GM12878 (cell line): ENCODE results near the gene MRGPRF. TPM values are rescaled to one million over a fixed set of nuclear protein-coding genes. Genes with fewer than 3 reads are reported as not detected.
A peak's percentile ranks its signal among the peaks of the same experiment; 100 is the strongest.

Experiments
- ATAC-seq: fragments of 200-7000 bp; cut with Tn5 transposase; 3 replicates; pipeline ENCODE4 v1.9.1; 2020; ENCODE audit warnings: mild to moderate bottlenecking, moderate library complexity
- BruUV-seq: library from RNA; stranded (reverse); fragments of 400-500 nt; replicated peaks from 2 replicates; lab custom pipeline; 2021; lab: Mats Ljungman, UMichigan
- CTCF ChIA-PET: fragments of 300-600 bp; sonication (Branson Sonifier 250); formaldehyde crosslinking; extraction: SDS; loops from one replicate; lab custom pipeline; 2021; ENCODE audit warnings: inconsistent platforms; lab: Yijun Ruan, JAX
- POLR2A ChIA-PET: fragments of 350-600 bp; formaldehyde crosslinking; extraction: SDS; loops from one replicate; lab custom pipeline; 2021; ENCODE audit warnings: inconsistent platforms; lab: Charles Lee
- RAD21 ChIA-PET: fragments of 300-600 bp; sonication (Branson Sonifier 250); formaldehyde crosslinking; loops from one replicate; lab custom pipeline; 2023; ENCODE audit warnings: antibody characterized with exemption; ENCODE audit not compliant: unreplicated experiment; lab: Charles Lee
- SMC1A ChIA-PET: fragments of 300-600 bp; sonication (Branson Sonifier 250); formaldehyde crosslinking; loops from one replicate; lab custom pipeline; 2023; ENCODE audit not compliant: unreplicated experiment, uncharacterized antibody; lab: Charles Lee
- DNase-seq: peaks from one replicate; pipeline ENCODE4 v3.0.0-alpha.2; 2011; ENCODE audit warnings: low read depth, low spot score
- FAIRE-seq: peaks from 3 replicates; lab custom pipeline; 2011; peaks lifted over from hg19 to GRCh38; lab: Jason Lieb, UNC
- H2AFZ ChIP-seq: 2 replicates; pipeline ENCODE4 v1.6.0; 2011; ENCODE audit warnings: low read depth, low read length, control low read depth; ENCODE audit not compliant: control insufficient read depth
- H3K27ac ChIP-seq: 2 replicates; pipeline ENCODE4 v1.5.1; 2011; ENCODE audit warnings: control low read depth; ENCODE audit not compliant: control insufficient read depth, insufficient read depth
- H3K27me3 ChIP-seq, 2 experiments: replicated peaks in 1 of 2; 2 replicates each; pipeline versions ENCODE4 v1.6.0 to v1.6.1; 2011; ENCODE audit warnings: low read length in 1 of 2; ENCODE audit not compliant: control insufficient read depth in 2 of 2, insufficient read depth in 2 of 2
- H3K36me3 ChIP-seq, 2 experiments: 2 replicates each; pipeline ENCODE4 v1.5.1; 2011; ENCODE audit warnings: low read length in 1 of 2; ENCODE audit not compliant: control insufficient read depth in 2 of 2, insufficient read depth in 2 of 2
- H3K4me1 ChIP-seq: 2 replicates; pipeline ENCODE4 v1.6.1; 2011; ENCODE audit warnings: mild to moderate bottlenecking, low read length, moderate library complexity, mixed read lengths; ENCODE audit not compliant: control insufficient read depth, insufficient read depth
- H3K4me2 ChIP-seq: 2 replicates; pipeline ENCODE4 v1.6.0; 2011; ENCODE audit warnings: control low read depth; ENCODE audit not compliant: control insufficient read depth, insufficient read depth
- H3K4me3 ChIP-seq: fragments of 200-600 bp; sonication (generic); 2 replicates; pipeline ENCODE4 v1.5.1; 2016
- H3K79me2 ChIP-seq: 2 replicates; pipeline ENCODE4 v1.6.0; 2011; ENCODE audit warnings: low read length; ENCODE audit not compliant: control insufficient read depth, insufficient read depth
- H3K9ac ChIP-seq: 2 replicates; pipeline ENCODE4 v1.8.0; 2011; ENCODE audit warnings: low read length, control low read depth, mixed read lengths; ENCODE audit not compliant: control insufficient read depth, insufficient read depth
- H3K9me3 ChIP-seq: replicated peaks from 3 replicates; pipeline ENCODE4 v1.5.1; 2011; ENCODE audit warnings: mild to moderate bottlenecking, low read length; ENCODE audit not compliant: control insufficient read depth, insufficient read depth
- H4K20me1 ChIP-seq: 2 replicates; pipeline ENCODE4 v1.6.0; 2011; ENCODE audit not compliant: control insufficient read depth, insufficient read depth
- CREB1 ChIP-seq: IDR thresholded peaks from 2 replicates; pipeline ENCODE4 v1.6.1; 2012; ENCODE audit warnings: low read depth, mild to moderate bottlenecking, inconsistent platforms
- HCFC1 ChIP-seq: fragments of 150-350 bp; IDR thresholded peaks from 2 replicates; pipeline ENCODE4 v1.6.1; 2014; ENCODE audit warnings: low read length
- HDAC6 ChIP-seq: fragments of 200-600 bp; sonication (generic); IDR thresholded peaks from one replicate; pipeline ENCODE4 v1.8.0; 2017; ENCODE audit warnings: antibody characterized with exemption; ENCODE audit not compliant: unreplicated experiment
- IKZF1 ChIP-seq: fragments of 450-650 bp; conservative IDR thresholded peaks from 2 replicates; pipeline ENCODE4 v1.6.1; 2017; ENCODE audit warnings: antibody characterized with exemption, mild to moderate bottlenecking
- IRF3 ChIP-seq: fragments of 450-650 bp; IDR thresholded peaks from 2 replicates; pipeline ENCODE4 v1.6.1; 2014; ENCODE audit warnings: mild to moderate bottlenecking
- IRF4 ChIP-seq: IDR thresholded peaks from 2 replicates; pipeline ENCODE4 v1.6.1; 2011; ENCODE audit warnings: low read depth, low read length
- JUNB ChIP-seq: IDR thresholded peaks from 2 replicates; pipeline ENCODE4 v1.6.1; 2016; ENCODE audit warnings: antibody characterized with exemption, mild to moderate bottlenecking
- RFX5 ChIP-seq: IDR thresholded peaks from 2 replicates; pipeline ENCODE4 v1.6.1; 2011; ENCODE audit warnings: low read depth, low read length, improper control_type of control experiment
- RUNX3 ChIP-seq: IDR thresholded peaks from 2 replicates; pipeline ENCODE4 v1.6.1; 2012; ENCODE audit warnings: low read length, inconsistent platforms
- YBX1 ChIP-seq: fragments of 450-650 bp; IDR thresholded peaks from 2 replicates; pipeline ENCODE4 v1.6.1; 2016; ENCODE audit warnings: antibody characterized with exemption
- WGBS: methylation state at CpG from one replicate; pipeline ENCODE4 v1.1.6; 2016; ENCODE audit warnings: low lambda C conversion rate; ENCODE audit not compliant: insufficient replicate concordance, insufficient coverage; ENCODE audit errors: missing lambda C conversion rate; 5-methylcytosine and 5-hydroxymethylcytosine counted together
- in situ Hi-C: fragments of 300-500 bp; cut with MboI; formaldehyde crosslinking; loops from 9 replicates; pipeline ENCODE4 v1.14.3; 2018; ENCODE audit warnings: mixed read lengths
- intact Hi-C: fragments of 100-400 bp; cut with micrococcal nuclease; formaldehyde crosslinking; loops from one replicate; pipeline ENCODE4 v1.14.2; 2022; ENCODE audit not compliant: unreplicated experiment
- polyA plus RNA-seq, 11 experiments: library from polyadenylated mRNA; depleted of rRNA in 4 of 11; unstranded in 6 of 11; stranded (reverse) in 5 of 11; fragments of >200 nt; fragmentation: Nextera tagmentation in 4 of 11; fragmentation: Illumina TruSeq in 1 of 11; extraction: Ambion mirVana in 4 of 11; extraction: Trizol in 1 of 11; gene quantifications; 1 replicate in 1 of 11; 2 replicates in 10 of 11; pipeline versions ENCODE4 v1.2.1 to v1.2.3, GENCODE V29; 2011 to 2016; ENCODE audit warnings: inconsistent platforms in 2 of 11, missing spikeins in 2 of 11, low read depth in 1 of 11
- total RNA-seq, 4 experiments: library from RNA; depleted of rRNA in 3 of 4; stranded (reverse); fragments of >200 nt in 3 of 4; fragmentation: Illumina TruSeq in 1 of 4; extraction: Trizol in 1 of 4; gene quantifications; 2 replicates each; pipeline versions ENCODE4 v1.2.1 to v1.2.3, GENCODE V29; 2013 to 2021
- TF ChIP-seq, protein P1 (sequence below): fragments of 450-650 bp; IDR thresholded peaks from 2 replicates; pipeline ENCODE4 v1.6.1; 2018; ENCODE audit warnings: mild to moderate bottlenecking, low read depth, moderate library complexity; ENCODE audit not compliant: partially characterized antibody
- TF ChIP-seq, protein P2 (sequence below): IDR thresholded peaks from 2 replicates; pipeline ENCODE4 v1.6.1; 2011; ENCODE audit warnings: borderline replicate concordance, low read depth, mild to moderate bottlenecking, moderate library complexity, low read length; ENCODE audit not compliant: insufficient read depth, poor library complexity, severe bottlenecking

The MRGPRF gene
- total and polyA plus RNA-seq, 10 of the 15 experiments (the other 5 are each of a cell fraction or from before 2014, with no cell fraction given), result not detected

- no peak overlapping the region for H3K9ac ChIP-seq
- H3K27ac ChIP-seq, result no peak overlapping the region
- H3K4me3 ChIP-seq, result no peak overlapping the region
- RAD21 ChIA-PET, result no interaction called here
- ATAC-seq (no peak), FAIRE-seq (no peak), DNase-seq (no peak)
- in situ Hi-C loops (no loop called here), intact Hi-C loops (no loop called here)
- SMC1A ChIA-PET, result no interaction called here
- peaks cover 3 to 4% of the 10 kb centered on the region in 2 experiments; a peak in 3 of 4 replicates for H3K27me3 ChIP-seq
- H3K4me1 ChIP-seq, result no peaks in the 10 kb centered on the region; the same call in 1 of the 2 replicates
- 73% methylated on average over 27 of the region's 27 CpGs for WGBS
- H3K4me2 ChIP-seq, result no peak overlapping the region
- no peak overlapping the region for H2AFZ ChIP-seq
- CTCF ChIA-PET, result no interaction called here
- H3K9me3 ChIP-seq, result no peaks in the 10 kb centered on the region
- H3K36me3 ChIP-seq, result no peaks in the 10 kb centered on the region
- no peaks in the 10 kb centered on the region for H3K79me2 ChIP-seq
- POLR2A ChIA-PET, result no interaction called here
- TF ChIP-seq IKZF1, result no peak
- no peak for TF ChIP-seq HDAC6
- TF ChIP-seq IRF3, result no peak
- BruUV-seq, result no TSS peak
- no peaks in the 10 kb centered on the region for H4K20me1 ChIP-seq
Measured at GRCh38 chr11:69005183-69005630, 7.8 kb downstream of the MRGPRF start.

GRCh38 chr11:69004411-69005182, 8.4 kb downstream of the MRGPRF start:
- no peak overlapping the region for H3K9ac ChIP-seq
- ChIA-PET CTCF (no interaction called here), POLR2A (no interaction called here), RAD21 (no interaction called here), SMC1A (no interaction called here)
- in situ Hi-C loops, result no loop called here
- intact Hi-C loops, result no loop called here
- H3K27me3 ChIP-seq, result peaks cover 3 to 4% of the 10 kb centered on the region in 2 experiments; a peak in 3 of 4 replicates
- H3K4me2 ChIP-seq, result no peak overlapping the region
- no peaks in the 10 kb centered on the region; the same call in 1 of the 2 replicates for H3K4me1 ChIP-seq
- H3K9me3 ChIP-seq, result no peaks in the 10 kb centered on the region
- ATAC-seq (peak; percentile 59), FAIRE-seq (no peak), DNase-seq (no peak)
- no peaks in the 10 kb centered on the region for H4K20me1 ChIP-seq
- no peak overlapping the region for H3K4me3 ChIP-seq
- 30% methylated on average over 12 of the region's 13 CpGs for WGBS
- no peak overlapping the region for H2AFZ ChIP-seq
- no peak overlapping the region for H3K27ac ChIP-seq
- BruUV-seq, result no TSS peak
- H3K79me2 ChIP-seq, result no peaks in the 10 kb centered on the region
- H3K36me3 ChIP-seq, result no peaks in the 10 kb centered on the region
- TF ChIP-seq, protein P1, sequence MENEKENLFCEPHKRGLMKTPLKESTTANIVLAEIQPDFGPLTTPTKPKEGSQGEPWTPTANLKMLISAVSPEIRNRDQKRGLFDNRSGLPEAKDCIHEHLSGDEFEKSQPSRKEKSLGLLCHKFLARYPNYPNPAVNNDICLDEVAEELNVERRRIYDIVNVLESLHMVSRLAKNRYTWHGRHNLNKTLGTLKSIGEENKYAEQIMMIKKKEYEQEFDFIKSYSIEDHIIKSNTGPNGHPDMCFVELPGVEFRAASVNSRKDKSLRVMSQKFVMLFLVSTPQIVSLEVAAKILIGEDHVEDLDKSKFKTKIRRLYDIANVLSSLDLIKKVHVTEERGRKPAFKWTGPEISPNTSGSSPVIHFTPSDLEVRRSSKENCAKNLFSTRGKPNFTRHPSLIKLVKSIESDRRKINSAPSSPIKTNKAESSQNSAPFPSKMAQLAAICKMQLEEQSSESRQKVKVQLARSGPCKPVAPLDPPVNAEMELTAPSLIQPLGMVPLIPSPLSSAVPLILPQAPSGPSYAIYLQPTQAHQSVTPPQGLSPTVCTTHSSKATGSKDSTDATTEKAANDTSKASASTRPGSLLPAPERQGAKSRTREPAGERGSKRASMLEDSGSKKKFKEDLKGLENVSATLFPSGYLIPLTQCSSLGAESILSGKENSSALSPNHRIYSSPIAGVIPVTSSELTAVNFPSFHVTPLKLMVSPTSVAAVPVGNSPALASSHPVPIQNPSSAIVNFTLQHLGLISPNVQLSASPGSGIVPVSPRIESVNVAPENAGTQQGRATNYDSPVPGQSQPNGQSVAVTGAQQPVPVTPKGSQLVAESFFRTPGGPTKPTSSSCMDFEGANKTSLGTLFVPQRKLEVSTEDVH, result no peak
- TF ChIP-seq YBX1 (no peak), CREB1 (0 out of 2 replicates have a peak, but pooled peaks have one; percentile 12), JUNB (peak; percentile 76), RFX5 (no peak), HCFC1 (no peak), IRF4 (peak; percentile 44; the same call in 1 of the 2 replicates), RUNX3 (peak; percentile 51)
- TF ChIP-seq, protein P2, sequence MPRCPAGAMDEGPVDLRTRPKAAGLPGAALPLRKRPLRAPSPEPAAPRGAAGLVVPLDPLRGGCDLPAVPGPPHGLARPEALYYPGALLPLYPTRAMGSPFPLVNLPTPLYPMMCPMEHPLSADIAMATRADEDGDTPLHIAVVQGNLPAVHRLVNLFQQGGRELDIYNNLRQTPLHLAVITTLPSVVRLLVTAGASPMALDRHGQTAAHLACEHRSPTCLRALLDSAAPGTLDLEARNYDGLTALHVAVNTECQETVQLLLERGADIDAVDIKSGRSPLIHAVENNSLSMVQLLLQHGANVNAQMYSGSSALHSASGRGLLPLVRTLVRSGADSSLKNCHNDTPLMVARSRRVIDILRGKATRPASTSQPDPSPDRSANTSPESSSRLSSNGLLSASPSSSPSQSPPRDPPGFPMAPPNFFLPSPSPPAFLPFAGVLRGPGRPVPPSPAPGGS, result no peak
